Kidney (tissue), 14 donors: Measurements from ENCODE around the gene MCOLN3. TPM values are rescaled to one million over a fixed set of nuclear protein-coding genes. Genes with fewer than 3 reads are reported as not detected.

Experiments used
- DNase-seq, 5 donors: peaks; one replicate each; pipeline ENCODE4 v3.0.0-alpha.2; 2013 to 2020
- FAIRE-seq: peaks from 2 replicates; lab custom pipeline; 2012; peaks lifted over from hg19 to GRCh38; lab: Jason Lieb, UNC
- H3K27ac ChIP-seq, 2 donors: one replicate each; pipeline ENCODE4 v1.7.0; 2013; ENCODE audit warnings: low read depth in 2 of 2, low read length in 2 of 2, inconsistent platforms in 1 of 2
- H3K27me3 ChIP-seq: one replicate; pipeline ENCODE4 v1.7.1; 2013; ENCODE audit warnings: low read length, inconsistent platforms; ENCODE audit not compliant: control insufficient read depth, insufficient read depth
- H3K36me3 ChIP-seq, 3 donors: one replicate each; pipeline versions ENCODE4 v1.7.0 to v1.7.1; 2013; ENCODE audit warnings: low read length in 3 of 3, control low read depth in 1 of 3, inconsistent platforms in 1 of 3; ENCODE audit not compliant: insufficient read depth in 3 of 3, control insufficient read depth in 2 of 3
- H3K4me1 ChIP-seq, 3 donors: one replicate each; pipeline versions ENCODE4 v1.7.0 to v1.7.1; 2013; ENCODE audit warnings: low read length in 3 of 3, inconsistent platforms in 1 of 3, low read depth in 1 of 3; ENCODE audit not compliant: control insufficient read depth in 2 of 3, insufficient read depth in 2 of 3
- H3K4me3 ChIP-seq, 3 donors: one replicate each; pipeline versions ENCODE4 v1.7.0 to v1.8.1; 2013; ENCODE audit warnings: low read length in 3 of 3, control low read depth in 1 of 3, inconsistent platforms in 1 of 3
- H3K9ac ChIP-seq, 3 donors: one replicate each; pipeline versions ENCODE4 v1.7.0 to v1.7.1; 2013; ENCODE audit warnings: low read length in 3 of 3, control low read depth in 1 of 3, inconsistent platforms in 1 of 3
- H3K9me3 ChIP-seq, 3 donors: one replicate each; pipeline versions ENCODE4 v1.7.0 to v1.7.1; 2013; ENCODE audit warnings: low read length in 3 of 3, control low read depth in 1 of 3, inconsistent platforms in 1 of 3; ENCODE audit not compliant: control insufficient read depth in 2 of 3, insufficient read depth in 1 of 3
- CTCF ChIP-seq: IDR thresholded peaks from 3 replicates; pipeline ENCODE4 v1.5.1; 2012; ENCODE audit warnings: mild to moderate bottlenecking, moderate library complexity, borderline replicate concordance; ENCODE audit not compliant: insufficient read depth; ENCODE audit errors: extremely low read depth
- intact Hi-C: fragments of 100-400 bp; cut with DNase I; formaldehyde crosslinking; loops from one replicate; pipeline ENCODE4 v1.11.1; 2022
- polyA plus RNA-seq: library from polyadenylated mRNA; stranded (reverse); fragments of 350-450 nt; fragmentation: Illumina TruSeq; extraction: RNeasy Lipid Tissue Mini Kit (QIAGEN cat#74804); gene quantifications from one replicate; pipeline ENCODE4 v1.2.3, GENCODE V29; 2014; ENCODE audit warnings: low read depth, low replicate concordance; ENCODE audit not compliant: insufficient read depth
- total RNA-seq: library from RNA; stranded (reverse); fragmentation: NEBNext Ultra II Directional; extraction: Animal tissue kit (Norgen Biotek cat#: 25700); gene quantifications from one replicate; pipeline ENCODE4 v1.2.1, GENCODE V29; 2021
- donor health status: control.
- donor health status: control.
- donor health status: control.
- donor health status: control.
- donor health status: control.
- donor health status: DM: yes; HTN: yes; CAD: no.
- donor health status: Normal renal cell carcinoma (clear cell type).

MCOLN3 gene
- total and polyA plus RNA-seq, 2 donors from 2014 or later: 3.1 to 7.8 TPM

- Histone ChIP-seq H3K27me3 (no peaks in the 10 kb centered on the region), H3K4me3 (no peak overlapping the region), H3K9ac (no peak overlapping the region), H3K36me3 (no peaks in the 10 kb centered on the region), H3K9me3 (no peaks in the 10 kb centered on the region), H3K27ac (no peak overlapping the region), H3K4me1 (no peaks in the 10 kb centered on the region)
- intact Hi-C loops: no loop called here
- FAIRE-seq (no peak), DNase-seq (no peak)
- no peak for TF ChIP-seq CTCF
Measured at GRCh38 chr1:85087659-85088407, 39.5 kb upstream of the MCOLN3 start.

DNA sequence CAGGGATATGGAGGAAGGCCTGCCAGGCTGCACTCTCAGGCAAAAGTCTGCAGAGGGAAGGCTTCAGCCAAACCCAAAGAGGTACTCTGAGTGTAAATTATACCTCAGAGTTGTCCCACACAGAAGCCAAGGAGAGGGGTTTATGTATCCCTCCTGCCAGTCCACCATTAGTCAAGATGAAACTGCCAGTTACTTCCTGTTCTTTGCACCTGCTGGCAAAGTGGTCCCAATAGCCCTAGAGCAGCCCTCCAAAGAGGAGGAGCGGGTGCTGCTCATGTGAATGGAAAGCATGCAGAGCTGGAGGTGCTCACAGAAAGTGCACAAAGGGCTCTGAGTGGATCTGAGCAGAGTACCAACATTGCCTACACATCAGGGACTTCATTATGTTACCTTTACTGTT, 37.1 kb upstream of the MCOLN3 start:
- Histone ChIP-seq H3K27ac (no peak overlapping the region), H3K4me1 (no peaks in the 10 kb centered on the region), H3K4me3 (no peak overlapping the region), H3K9ac (no peak overlapping the region), H3K36me3 (no peaks in the 10 kb centered on the region), H3K27me3 (no peaks in the 10 kb centered on the region), H3K9me3 (no peaks in the 10 kb centered on the region)
- intact Hi-C loops: no loop called here
- TF ChIP-seq CTCF: no peak
- FAIRE-seq: no peak
- DNase-seq: no peak

- no peaks in the 10 kb centered on the region for H3K4me1 ChIP-seq
- no peaks in the 10 kb centered on the region for H3K36me3 ChIP-seq
- no peak overlapping the region for H3K27ac ChIP-seq
- intact Hi-C loops: no loop called here
- no peak overlapping the region for H3K9ac ChIP-seq
- H3K4me3 ChIP-seq: no peak overlapping the region
- FAIRE-seq (no peak), DNase-seq (peak in 1 of 5 donors; percentile 19)
- no peak for TF ChIP-seq CTCF
- H3K9me3 ChIP-seq: no peaks in the 10 kb centered on the region
- no peaks in the 10 kb centered on the region for H3K27me3 ChIP-seq
Measured at GRCh38 chr1:85078903-85079302, 30.6 kb upstream of the MCOLN3 start.
